HepG2 (cell line): ENCODE measurements around the gene OSBPL2. TPM values are rescaled to one million over a fixed set of nuclear protein-coding genes. Genes with fewer than 3 reads are reported as not detected.

Source experiments
- ATAC-seq: fragments of 200-7000 bp; cut with Tn5 transposase; 3 replicates; pipeline ENCODE4 v1.9.1; 2020; ENCODE audit warnings: mild to moderate bottlenecking, moderate library complexity
- BruUV-seq: library from RNA; stranded (reverse); fragments of 400-500 nt; replicated peaks from 2 replicates; lab custom pipeline; 2021; lab: Mats Ljungman, UMichigan
- CTCF ChIA-PET: fragments of 300-600 bp; formaldehyde crosslinking; extraction: SDS; loops from one replicate; lab custom pipeline; 2021; ENCODE audit warnings: low total read pairs, inconsistent platforms, low intra/inter-chr PET ratio; lab: Yijun Ruan, JAX
- POLR2A ChIA-PET: fragments of 350-600 bp; sonication (Branson Sonifier 250); formaldehyde crosslinking; loops from one replicate; lab custom pipeline; 2020; ENCODE audit warnings: antibody characterized with exemption, inconsistent platforms; lab: Yijun Ruan, JAX
- DNase-seq: peaks from one replicate; pipeline ENCODE4 v3.0.0-alpha.2; 2015; ENCODE audit warnings: low spot score
- FAIRE-seq: peaks from 3 replicates; lab custom pipeline; 2011; peaks lifted over from hg19 to GRCh38; lab: Jason Lieb, UNC
- H2AFZ ChIP-seq: one replicate; pipeline ENCODE4 v1.6.1; 2011; ENCODE audit warnings: low read length, inconsistent platforms
- H3K27ac ChIP-seq: fragments of 300-600 bp; 3 replicates; pipeline ENCODE4 v1.8.0; 2011; ENCODE audit warnings: mixed run types, mild to moderate bottlenecking, mixed read lengths, low read length, inconsistent platforms; ENCODE audit not compliant: insufficient read depth; ENCODE audit errors: extremely low read length
- H3K27me3 ChIP-seq, 2 experiments: fragments of 200-600 bp in 1 of 2; 2 replicates in 1 of 2; 3 replicates in 1 of 2; pipeline versions ENCODE4 v1.6.0 to v1.8.0; 2011; ENCODE audit warnings: low read length in 2 of 2, mild to moderate bottlenecking in 2 of 2, moderate library complexity in 2 of 2, inconsistent platforms in 1 of 2; ENCODE audit not compliant: insufficient read depth in 2 of 2, control insufficient read depth in 1 of 2
- H3K36me3 ChIP-seq, 2 experiments: fragments of 200-600 bp in 1 of 2; replicated peaks in 1 of 2; 2 replicates in 1 of 2; 3 replicates in 1 of 2; pipeline versions ENCODE4 v1.5.1 to v1.8.0; 2011; ENCODE audit warnings: low read length in 2 of 2, inconsistent platforms in 1 of 2; ENCODE audit not compliant: insufficient read depth in 2 of 2, control insufficient read depth in 1 of 2
- H3K4me1 ChIP-seq: 2 replicates; pipeline ENCODE4 v1.5.1; 2012; ENCODE audit warnings: low read length, inconsistent platforms; ENCODE audit not compliant: insufficient read depth
- H3K4me2 ChIP-seq: 2 replicates; pipeline ENCODE4 v1.6.0; 2011; ENCODE audit warnings: low read depth, low read length, inconsistent platforms
- H3K4me3 ChIP-seq, 3 experiments: fragments of 200-600 bp in 1 of 3; sonication (generic), shearing (Covaris generic) in 1 of 3; replicated peaks in 1 of 3; 2 replicates each; pipeline ENCODE4 v1.5.1; 2011 to 2016; ENCODE audit warnings: low read length in 3 of 3, inconsistent platforms in 2 of 3, low read depth in 2 of 3, mild to moderate bottlenecking in 2 of 3, control low read depth in 1 of 3, mixed read lengths in 1 of 3; ENCODE audit not compliant: insufficient read depth in 1 of 3
- H3K79me2 ChIP-seq: one replicate; pipeline ENCODE4 v1.6.1; 2011; ENCODE audit warnings: low read length, inconsistent platforms; ENCODE audit not compliant: insufficient read depth
- H3K9ac ChIP-seq: 2 replicates; pipeline ENCODE4 v1.6.0; 2011; ENCODE audit warnings: mild to moderate bottlenecking, low read depth, low read length, inconsistent platforms; ENCODE audit not compliant: insufficient read depth
- H3K9me3 ChIP-seq: 2 replicates; pipeline ENCODE4 v1.5.1; 2012; ENCODE audit warnings: mild to moderate bottlenecking, low read length
- H4K20me1 ChIP-seq: 2 replicates; pipeline ENCODE4 v1.6.0; 2011; ENCODE audit warnings: inconsistent platforms, mild to moderate bottlenecking, low read length, moderate library complexity; ENCODE audit not compliant: insufficient read depth
- AGO2 ChIP-seq: fragments of 200-400 bp; formaldehyde crosslinking; optimal IDR thresholded peaks from 2 replicates; pipeline ENCODE3; 2017; ENCODE audit warnings: mild to moderate bottlenecking, low read depth, low read length, moderate library complexity
- CEBPG ChIP-seq: IDR thresholded peaks from 2 replicates; pipeline ENCODE4 v1.6.1; 2016
- CENPT ChIP-seq: sonication (generic); formaldehyde crosslinking; IDR thresholded peaks from 2 replicates; pipeline ENCODE4 v1.8.0; 2022; ENCODE audit warnings: low read depth, mild to moderate bottlenecking, moderate library complexity, missing genetic modification reagents
- MATR3 ChIP-seq: sonication (generic); formaldehyde crosslinking; IDR thresholded peaks from 2 replicates; pipeline ENCODE4 v1.4.0; 2020; ENCODE audit warnings: missing genetic modification reagents
- ZC3H13 ChIP-seq: sonication (generic); formaldehyde crosslinking; IDR thresholded peaks from 2 replicates; pipeline ENCODE4 v1.8.1; 2023; ENCODE audit warnings: mild to moderate bottlenecking, missing genetic modification reagents, moderate library complexity
- ZC3H4 ChIP-seq: sonication (generic); formaldehyde crosslinking; IDR thresholded peaks from 2 replicates; pipeline ENCODE4 v1.4.0; 2020; ENCODE audit warnings: missing genetic modification reagents, borderline replicate concordance
- ZFP37 ChIP-seq: sonication (generic); formaldehyde crosslinking; IDR thresholded peaks from 2 replicates; pipeline ENCODE4 v1.4.0; 2020; ENCODE audit warnings: missing genetic modification reagents, borderline replicate concordance
- ZNF225 ChIP-seq: sonication (generic); formaldehyde crosslinking; IDR thresholded peaks from 2 replicates; pipeline ENCODE4 v1.4.0; 2020; ENCODE audit warnings: mild to moderate bottlenecking, missing genetic modification reagents
- ZNF264 ChIP-seq: sonication (generic); formaldehyde crosslinking; IDR thresholded peaks from 2 replicates; pipeline ENCODE4 v1.4.0; 2020; ENCODE audit warnings: missing genetic modification reagents
- ZNF317 ChIP-seq: sonication (generic); formaldehyde crosslinking; IDR thresholded peaks from 2 replicates; pipeline ENCODE4 v1.5.0; 2020; ENCODE audit warnings: mild to moderate bottlenecking, missing genetic modification reagents
- ZNF343 ChIP-seq: sonication (generic); formaldehyde crosslinking; IDR thresholded peaks from 2 replicates; pipeline ENCODE4 v1.4.0; 2020; ENCODE audit warnings: mild to moderate bottlenecking, missing genetic modification reagents
- WGBS: methylation state at CpG from one replicate; pipeline ENCODE4 v1.1.6; 2017; ENCODE audit warnings: low lambda C conversion rate; 5-methylcytosine and 5-hydroxymethylcytosine counted together
- in situ Hi-C: cut with HindIII; loops from 2 replicates; pipeline ENCODE4 v1.10.0; 2017; ENCODE audit warnings: low pct_unique_long_range_greater_than_20kb; ENCODE audit not compliant: extremely low pct_ligation_motif_present
- intact Hi-C: fragments of 100-400 bp; cut with micrococcal nuclease; formaldehyde crosslinking; loops from one replicate; pipeline ENCODE4 v1.10.0; 2022; ENCODE audit not compliant: unreplicated experiment
- polyA plus RNA-seq, 8 experiments: library from polyadenylated mRNA; depleted of rRNA in 3 of 8; stranded (reverse) in 7 of 8; unstranded in 1 of 8; fragments of >200 nt; fragmentation: Illumina TruSeq in 4 of 8; extraction: Trizol in 4 of 8; gene quantifications; 2 replicates each; pipeline versions ENCODE4 v1.2.1 to v1.2.3, GENCODE V29; 2011 to 2016; ENCODE audit warnings: low read depth in 4 of 8, missing spikeins in 1 of 8, mixed read lengths in 1 of 8; ENCODE audit not compliant: insufficient read depth in 1 of 8
- total RNA-seq, 5 experiments: library from RNA; depleted of rRNA; stranded (reverse); fragments of >200 nt; fragmentation: Illumina TruSeq; extraction: Trizol; gene quantifications; 2 replicates each; pipeline ENCODE4 v1.2.3, GENCODE V29; 2016; ENCODE audit warnings: low read depth in 1 of 5
- TF ChIP-seq, protein P1 (sequence below): sonication (generic); formaldehyde crosslinking; conservative IDR thresholded peaks from 2 replicates; pipeline ENCODE4 v1.8.0; 2022; ENCODE audit warnings: missing genetic modification reagents
- TF ChIP-seq, protein P2 (sequence below): sonication (generic); formaldehyde crosslinking; IDR thresholded peaks from 2 replicates; pipeline ENCODE4 v1.4.0; 2020; ENCODE audit warnings: missing genetic modification reagents, low read depth, mild to moderate bottlenecking, borderline replicate concordance
- TF ChIP-seq, protein P3 (sequence below): sonication (generic); formaldehyde crosslinking; IDR thresholded peaks from 2 replicates; pipeline ENCODE4 v1.5.0; 2020; ENCODE audit warnings: missing genetic modification reagents
- TF ChIP-seq, protein P4 (sequence below): sonication (generic); formaldehyde crosslinking; IDR thresholded peaks from 2 replicates; pipeline ENCODE4 v1.4.0; 2020; ENCODE audit warnings: mild to moderate bottlenecking, missing genetic modification reagents

Gene OSBPL2
- total and polyA plus RNA-seq, 2 of the 13 experiments (the other 11 are each of a cell fraction or from before 2014, with no cell fraction given): 18.5 to 37.4 TPM

DNA sequence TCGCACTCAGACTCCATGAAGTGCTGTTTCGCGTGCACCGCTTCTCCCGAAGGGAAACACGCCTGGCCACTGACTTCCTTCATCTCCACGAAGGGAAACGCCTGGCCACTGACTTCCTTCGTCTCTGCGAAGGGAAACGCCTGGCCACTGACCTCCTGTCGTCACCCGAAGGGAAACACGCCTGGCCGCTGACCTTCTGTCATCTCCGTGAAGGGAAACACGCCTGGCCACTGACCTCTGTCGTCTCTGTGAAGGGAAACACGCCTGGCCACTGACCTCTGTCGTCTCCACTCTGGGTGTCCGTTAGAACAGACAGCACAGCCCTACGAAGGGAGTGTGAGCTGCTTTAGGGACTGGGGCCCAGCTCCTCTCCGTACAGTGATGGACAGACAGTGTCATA lies 47.4 kb downstream of the OSBPL2 start:
- in situ Hi-C loops (no loop called here), intact Hi-C loops (no loop called here)
- no TSS peak for BruUV-seq
- Histone ChIP-seq H3K4me1 (no peaks in the 10 kb centered on the region), H3K9ac (no peak overlapping the region), H2AFZ (no peak overlapping the region), H3K36me3 (peaks cover 41 to 75% of the 10 kb centered on the region in 2 experiments), H3K4me3 (no peak overlapping the region), H3K4me2 (no peak overlapping the region), H3K27ac (no peak overlapping the region), H3K9me3 (no peaks in the 10 kb centered on the region), H4K20me1 (no peaks in the 10 kb centered on the region), H3K79me2 (no peaks in the 10 kb centered on the region), H3K27me3 (no peaks in the 10 kb centered on the region)
- 0 out of 2 replicates have a peak, but pooled peaks have one; percentile 35 for TF ChIP-seq CENPT
- TF ChIP-seq ZNF317 (CRISPR knock-in tag): no peak
- TF ChIP-seq ZNF343 (CRISPR knock-in tag): no peak
- FAIRE-seq: no peak
- DNase-seq: no peak
- ATAC-seq: no peak
- ChIA-PET POLR2A (no interaction called here), CTCF (no interaction called here)
- WGBS: 90% methylated on average over 23 of the region's 23 CpGs

- H3K27ac ChIP-seq: no peak overlapping the region
- 95% methylated on average over 25 of the region's 25 CpGs for WGBS
- no peaks in the 10 kb centered on the region for H4K20me1 ChIP-seq
- no TSS peak for BruUV-seq
- ChIA-PET CTCF (no interaction called here), POLR2A (no interaction called here)
- H3K9me3 ChIP-seq: no peaks in the 10 kb centered on the region
- in situ Hi-C loops (no loop called here), intact Hi-C loops (no loop called here)
- H3K4me3 ChIP-seq: no peak overlapping the region
- no peaks in the 10 kb centered on the region for H3K4me1 ChIP-seq
- no peaks in the 10 kb centered on the region for H3K79me2 ChIP-seq
- H3K36me3 ChIP-seq: peaks cover 42 to 74% of the 10 kb centered on the region in 2 experiments
- H3K27me3 ChIP-seq: no peaks in the 10 kb centered on the region
- H3K4me2 ChIP-seq: no peak overlapping the region
- DNase-seq (no peak), ATAC-seq (no peak), FAIRE-seq (no peak)
- no peak overlapping the region for H3K9ac ChIP-seq
- H2AFZ ChIP-seq: no peak overlapping the region
- no peak for TF ChIP-seq ZNF264 (CRISPR knock-in tag)
- 0 out of 2 replicates have a peak, but pooled peaks have one; percentile 60 for TF ChIP-seq MATR3 (CRISPR knock-in tag)
- no peak for TF ChIP-seq CEBPG
- 0 out of 2 replicates have a peak, but pooled peaks have one; percentile 57 for TF ChIP-seq ZC3H13
- TF ChIP-seq ZFP37 (CRISPR knock-in tag): no peak
- TF ChIP-seq, protein P1, sequence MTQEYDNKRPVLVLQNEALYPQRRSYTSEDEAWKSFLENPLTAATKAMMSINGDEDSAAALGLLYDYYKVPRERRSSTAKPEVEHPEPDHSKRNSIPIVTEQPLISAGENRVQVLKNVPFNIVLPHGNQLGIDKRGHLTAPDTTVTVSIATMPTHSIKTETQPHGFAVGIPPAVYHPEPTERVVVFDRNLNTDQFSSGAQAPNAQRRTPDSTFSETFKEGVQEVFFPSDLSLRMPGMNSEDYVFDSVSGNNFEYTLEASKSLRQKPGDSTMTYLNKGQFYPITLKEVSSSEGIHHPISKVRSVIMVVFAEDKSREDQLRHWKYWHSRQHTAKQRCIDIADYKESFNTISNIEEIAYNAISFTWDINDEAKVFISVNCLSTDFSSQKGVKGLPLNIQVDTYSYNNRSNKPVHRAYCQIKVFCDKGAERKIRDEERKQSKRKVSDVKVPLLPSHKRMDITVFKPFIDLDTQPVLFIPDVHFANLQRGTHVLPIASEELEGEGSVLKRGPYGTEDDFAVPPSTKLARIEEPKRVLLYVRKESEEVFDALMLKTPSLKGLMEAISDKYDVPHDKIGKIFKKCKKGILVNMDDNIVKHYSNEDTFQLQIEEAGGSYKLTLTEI (CRISPR knock-in tag): no peak
- TF ChIP-seq, protein P2, sequence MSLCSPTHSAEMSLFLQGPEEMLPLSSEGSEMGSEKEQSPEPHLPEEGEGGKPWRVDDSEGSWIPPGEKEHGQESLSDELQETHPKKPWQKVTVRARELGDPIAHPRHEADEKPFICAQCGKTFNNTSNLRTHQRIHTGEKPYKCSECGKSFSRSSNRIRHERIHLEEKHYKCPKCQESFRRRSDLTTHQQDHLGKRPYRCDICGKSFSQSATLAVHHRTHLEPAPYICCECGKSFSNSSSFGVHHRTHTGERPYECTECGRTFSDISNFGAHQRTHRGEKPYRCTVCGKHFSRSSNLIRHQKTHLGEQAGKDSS (CRISPR knock-in tag): no peak
- TF ChIP-seq AGO2: peak; percentile 82
- TF ChIP-seq, protein P3, sequence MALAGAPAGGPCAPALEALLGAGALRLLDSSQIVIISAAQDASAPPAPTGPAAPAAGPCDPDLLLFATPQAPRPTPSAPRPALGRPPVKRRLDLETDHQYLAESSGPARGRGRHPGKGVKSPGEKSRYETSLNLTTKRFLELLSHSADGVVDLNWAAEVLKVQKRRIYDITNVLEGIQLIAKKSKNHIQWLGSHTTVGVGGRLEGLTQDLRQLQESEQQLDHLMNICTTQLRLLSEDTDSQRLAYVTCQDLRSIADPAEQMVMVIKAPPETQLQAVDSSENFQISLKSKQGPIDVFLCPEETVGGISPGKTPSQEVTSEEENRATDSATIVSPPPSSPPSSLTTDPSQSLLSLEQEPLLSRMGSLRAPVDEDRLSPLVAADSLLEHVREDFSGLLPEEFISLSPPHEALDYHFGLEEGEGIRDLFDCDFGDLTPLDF (CRISPR knock-in tag): no peak
- TF ChIP-seq, protein P4, sequence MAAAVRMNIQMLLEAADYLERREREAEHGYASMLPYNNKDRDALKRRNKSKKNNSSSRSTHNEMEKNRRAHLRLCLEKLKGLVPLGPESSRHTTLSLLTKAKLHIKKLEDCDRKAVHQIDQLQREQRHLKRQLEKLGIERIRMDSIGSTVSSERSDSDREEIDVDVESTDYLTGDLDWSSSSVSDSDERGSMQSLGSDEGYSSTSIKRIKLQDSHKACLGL: 0 out of 2 replicates have a peak, but pooled peaks have one; percentile 22
- no peak for TF ChIP-seq ZC3H4 (CRISPR knock-in tag)
- TF ChIP-seq ZNF225 (CRISPR knock-in tag): no peak
These were observed 48.3 kb downstream of the OSBPL2 start for GRCh38 chr20:62286493-62287064.
